ENCODE results near the gene FOXP2. TPM values are rescaled to one million over a fixed set of nuclear protein-coding genes. Genes with fewer than 3 reads are reported as not detected.

FOXP2 gene
- total and polyA plus RNA-seq, 4 donors = 1.2 to 7.4 (median 5.7) TPM

DNA sequence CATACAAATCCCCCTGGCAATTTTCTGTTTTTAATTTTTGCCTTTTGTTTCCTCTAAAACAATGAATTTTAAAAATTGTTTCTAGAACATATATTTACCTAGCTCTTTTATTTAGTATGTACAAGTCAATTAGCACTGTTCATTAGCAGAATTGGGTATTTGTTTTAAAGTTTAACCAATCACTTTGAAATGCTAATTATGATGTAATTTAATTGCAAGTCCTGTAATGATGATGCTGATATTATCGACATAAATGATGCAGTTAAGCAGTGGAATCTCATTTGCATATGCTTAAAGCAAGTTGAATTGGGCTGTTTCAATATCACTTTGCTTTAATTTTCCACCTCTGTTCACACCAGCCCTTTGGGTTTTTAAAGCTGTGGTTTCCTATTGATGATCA is 2.7 kb downstream of the FOXP2 start:
- DNase-seq (ENCODE audit: low spot score) = no peak
- TF ChIP-seq NR2F2 (IDR thresholded peaks at IDR 0.05) (no peak), RAD21 (IDR thresholded peaks at IDR 0.05) (no peak)
- TF ChIP-seq, protein P1, sequence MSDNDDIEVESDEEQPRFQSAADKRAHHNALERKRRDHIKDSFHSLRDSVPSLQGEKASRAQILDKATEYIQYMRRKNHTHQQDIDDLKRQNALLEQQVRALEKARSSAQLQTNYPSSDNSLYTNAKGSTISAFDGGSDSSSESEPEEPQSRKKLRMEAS (IDR thresholded peaks at IDR 0.05) = no peak
- TF ChIP-seq, protein P2, sequence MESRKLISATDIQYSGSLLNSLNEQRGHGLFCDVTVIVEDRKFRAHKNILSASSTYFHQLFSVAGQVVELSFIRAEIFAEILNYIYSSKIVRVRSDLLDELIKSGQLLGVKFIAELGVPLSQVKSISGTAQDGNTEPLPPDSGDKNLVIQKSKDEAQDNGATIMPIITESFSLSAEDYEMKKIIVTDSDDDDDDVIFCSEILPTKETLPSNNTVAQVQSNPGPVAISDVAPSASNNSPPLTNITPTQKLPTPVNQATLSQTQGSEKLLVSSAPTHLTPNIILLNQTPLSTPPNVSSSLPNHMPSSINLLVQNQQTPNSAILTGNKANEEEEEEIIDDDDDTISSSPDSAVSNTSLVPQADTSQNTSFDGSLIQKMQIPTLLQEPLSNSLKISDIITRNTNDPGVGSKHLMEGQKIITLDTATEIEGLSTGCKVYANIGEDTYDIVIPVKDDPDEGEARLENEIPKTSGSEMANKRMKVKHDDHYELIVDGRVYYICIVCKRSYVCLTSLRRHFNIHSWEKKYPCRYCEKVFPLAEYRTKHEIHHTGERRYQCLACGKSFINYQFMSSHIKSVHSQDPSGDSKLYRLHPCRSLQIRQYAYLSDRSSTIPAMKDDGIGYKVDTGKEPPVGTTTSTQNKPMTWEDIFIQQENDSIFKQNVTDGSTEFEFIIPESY (IDR thresholded peaks at IDR 0.05) = no peak
- TF ChIP-seq, protein P3, sequence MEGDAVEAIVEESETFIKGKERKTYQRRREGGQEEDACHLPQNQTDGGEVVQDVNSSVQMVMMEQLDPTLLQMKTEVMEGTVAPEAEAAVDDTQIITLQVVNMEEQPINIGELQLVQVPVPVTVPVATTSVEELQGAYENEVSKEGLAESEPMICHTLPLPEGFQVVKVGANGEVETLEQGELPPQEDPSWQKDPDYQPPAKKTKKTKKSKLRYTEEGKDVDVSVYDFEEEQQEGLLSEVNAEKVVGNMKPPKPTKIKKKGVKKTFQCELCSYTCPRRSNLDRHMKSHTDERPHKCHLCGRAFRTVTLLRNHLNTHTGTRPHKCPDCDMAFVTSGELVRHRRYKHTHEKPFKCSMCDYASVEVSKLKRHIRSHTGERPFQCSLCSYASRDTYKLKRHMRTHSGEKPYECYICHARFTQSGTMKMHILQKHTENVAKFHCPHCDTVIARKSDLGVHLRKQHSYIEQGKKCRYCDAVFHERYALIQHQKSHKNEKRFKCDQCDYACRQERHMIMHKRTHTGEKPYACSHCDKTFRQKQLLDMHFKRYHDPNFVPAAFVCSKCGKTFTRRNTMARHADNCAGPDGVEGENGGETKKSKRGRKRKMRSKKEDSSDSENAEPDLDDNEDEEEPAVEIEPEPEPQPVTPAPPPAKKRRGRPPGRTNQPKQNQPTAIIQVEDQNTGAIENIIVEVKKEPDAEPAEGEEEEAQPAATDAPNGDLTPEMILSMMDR (IDR thresholded peaks at IDR 0.05; ENCODE audit: low read depth, low read length, missing input control) = no peak
- Histone ChIP-seq H3K9me3 (ENCODE audit: control insufficient read depth in 4 of 4, low read length in 3 of 4) (no peaks in the 10 kb centered on the region), H3K27ac (ENCODE audit: low read depth in 1 of 2, low read length in 2 of 2) (no peak overlapping the region), H3K27me3 (ENCODE audit: control insufficient read depth in 4 of 4, insufficient read depth in 4 of 4, low read length in 3 of 4) (no peaks in the 10 kb centered on the region), H3K36me3 (ENCODE audit: control insufficient read depth in 4 of 4, insufficient read depth in 3 of 4, low read depth in 1 of 4, low read length in 3 of 4) (no peaks in the 10 kb centered on the region), H3K9ac (ENCODE audit: low read depth in 1 of 2, low read length in 2 of 2) (no peak overlapping the region), H3K4me3 (ENCODE audit: low read depth in 1 of 3, low read length in 3 of 3) (no peak overlapping the region), H3K4me1 (ENCODE audit: control insufficient read depth in 4 of 4, insufficient read depth in 4 of 4, low read length in 3 of 4) (peaks cover 0 to 23% (median 14%) of the 10 kb centered on the region in 4 donors)
- WGBS = 78% methylated on average over 1 of the region's 1 CpG

DNA sequence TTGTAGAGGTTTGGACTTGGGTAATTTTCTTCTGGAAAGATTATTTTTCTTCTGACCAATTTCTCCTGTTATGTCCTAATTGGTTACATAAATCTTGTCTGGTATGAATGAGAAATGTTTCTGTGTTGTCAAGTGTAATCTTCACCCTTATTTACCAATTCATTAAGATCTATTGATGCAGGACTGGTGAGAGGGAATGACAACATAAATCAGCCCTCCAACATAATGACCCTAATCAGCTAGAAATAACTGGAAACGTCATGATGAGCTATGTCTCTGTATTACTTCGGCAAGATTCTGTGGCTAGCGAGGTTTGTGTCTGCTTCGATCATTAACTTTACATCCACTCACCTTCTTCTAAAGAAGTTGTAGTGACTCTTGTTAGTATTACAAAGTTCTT is 3.5 kb downstream of the FOXP2 start:
- H3K36me3 ChIP-seq (ENCODE audit: control insufficient read depth in 4 of 4, insufficient read depth in 3 of 4, low read depth in 1 of 4, low read length in 3 of 4) = no peaks in the 10 kb centered on the region
- TF ChIP-seq SP1 (IDR thresholded peaks at IDR 0.05) (no peak), TAF1 (conservative IDR thresholded peaks at IDR 0.05) (no peak), RAD21 (IDR thresholded peaks at IDR 0.05) (no peak), RXRA (IDR thresholded peaks at IDR 0.05) (no peak), HNF4G (IDR thresholded peaks at IDR 0.05) (no peak), YY1 (IDR thresholded peaks at IDR 0.05) (no peak), HNF4A (conservative IDR thresholded peaks at IDR 0.05) (no peak), NR2F2 (IDR thresholded peaks at IDR 0.05) (no peak), GABPA (IDR thresholded peaks at IDR 0.05 in 1 of 2, conservative IDR thresholded peaks at IDR 0.05 in 1 of 2) (no peak), FOXA1 (IDR thresholded peaks at IDR 0.05) (no peak), EGR1 (IDR thresholded peaks at IDR 0.05; ENCODE audit: low read depth in 2 of 2) (no peak)
- TF ChIP-seq, protein P4, sequence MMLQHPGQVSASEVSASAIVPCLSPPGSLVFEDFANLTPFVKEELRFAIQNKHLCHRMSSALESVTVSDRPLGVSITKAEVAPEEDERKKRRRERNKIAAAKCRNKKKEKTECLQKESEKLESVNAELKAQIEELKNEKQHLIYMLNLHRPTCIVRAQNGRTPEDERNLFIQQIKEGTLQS (IDR thresholded peaks at IDR 0.05) = no peak
- TF ChIP-seq, protein P3 (IDR thresholded peaks at IDR 0.05; ENCODE audit: low read depth, low read length, missing input control) = no peak
- TF ChIP-seq, protein P5, sequence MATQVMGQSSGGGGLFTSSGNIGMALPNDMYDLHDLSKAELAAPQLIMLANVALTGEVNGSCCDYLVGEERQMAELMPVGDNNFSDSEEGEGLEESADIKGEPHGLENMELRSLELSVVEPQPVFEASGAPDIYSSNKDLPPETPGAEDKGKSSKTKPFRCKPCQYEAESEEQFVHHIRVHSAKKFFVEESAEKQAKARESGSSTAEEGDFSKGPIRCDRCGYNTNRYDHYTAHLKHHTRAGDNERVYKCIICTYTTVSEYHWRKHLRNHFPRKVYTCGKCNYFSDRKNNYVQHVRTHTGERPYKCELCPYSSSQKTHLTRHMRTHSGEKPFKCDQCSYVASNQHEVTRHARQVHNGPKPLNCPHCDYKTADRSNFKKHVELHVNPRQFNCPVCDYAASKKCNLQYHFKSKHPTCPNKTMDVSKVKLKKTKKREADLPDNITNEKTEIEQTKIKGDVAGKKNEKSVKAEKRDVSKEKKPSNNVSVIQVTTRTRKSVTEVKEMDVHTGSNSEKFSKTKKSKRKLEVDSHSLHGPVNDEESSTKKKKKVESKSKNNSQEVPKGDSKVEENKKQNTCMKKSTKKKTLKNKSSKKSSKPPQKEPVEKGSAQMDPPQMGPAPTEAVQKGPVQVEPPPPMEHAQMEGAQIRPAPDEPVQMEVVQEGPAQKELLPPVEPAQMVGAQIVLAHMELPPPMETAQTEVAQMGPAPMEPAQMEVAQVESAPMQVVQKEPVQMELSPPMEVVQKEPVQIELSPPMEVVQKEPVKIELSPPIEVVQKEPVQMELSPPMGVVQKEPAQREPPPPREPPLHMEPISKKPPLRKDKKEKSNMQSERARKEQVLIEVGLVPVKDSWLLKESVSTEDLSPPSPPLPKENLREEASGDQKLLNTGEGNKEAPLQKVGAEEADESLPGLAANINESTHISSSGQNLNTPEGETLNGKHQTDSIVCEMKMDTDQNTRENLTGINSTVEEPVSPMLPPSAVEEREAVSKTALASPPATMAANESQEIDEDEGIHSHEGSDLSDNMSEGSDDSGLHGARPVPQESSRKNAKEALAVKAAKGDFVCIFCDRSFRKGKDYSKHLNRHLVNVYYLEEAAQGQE (IDR thresholded peaks at IDR 0.05) = no peak
- H3K27ac ChIP-seq (ENCODE audit: low read depth in 1 of 2, low read length in 2 of 2) = no peak overlapping the region
- H3K4me3 ChIP-seq (ENCODE audit: low read depth in 1 of 3, low read length in 3 of 3) = no peak overlapping the region
- no peak overlapping the region for H3K9ac ChIP-seq (ENCODE audit: low read depth in 1 of 2, low read length in 2 of 2)
- no peaks in the 10 kb centered on the region for H3K9me3 ChIP-seq (ENCODE audit: control insufficient read depth in 4 of 4, low read length in 3 of 4)
- no peak for DNase-seq (ENCODE audit: low spot score)
- H3K4me1 ChIP-seq (ENCODE audit: control insufficient read depth in 4 of 4, insufficient read depth in 4 of 4, low read length in 3 of 4) = peaks cover 0 to 21% (median 14%) of the 10 kb centered on the region in 4 donors
- 75% methylated on average over 4 of the region's 4 CpGs for WGBS
- H3K27me3 ChIP-seq (ENCODE audit: control insufficient read depth in 4 of 4, insufficient read depth in 4 of 4, low read length in 3 of 4) = no peaks in the 10 kb centered on the region
